SJSA1 (cell line): ENCODE measurements around the gene TFCP2. TPM values are rescaled to one million over a fixed set of nuclear protein-coding genes. Genes with fewer than 3 reads are reported as not detected.

Experiments
- DNase-seq, 2 experiments: peaks; one replicate each; pipeline ENCODE4 v3.0.0-alpha.2; 2015 to 2020; ENCODE audit warnings: low spot score in 2 of 2, low read depth in 1 of 2
- H3K27ac ChIP-seq: fragments of 250-450 bp; sonication (Bioruptor Pico); 2 replicates; pipeline ENCODE4 v1.5.1; 2020; ENCODE audit warnings: mild to moderate bottlenecking, moderate library complexity
- H3K27me3 ChIP-seq: fragments of 250-450 bp; sonication (Bioruptor Pico); replicated peaks from 2 replicates; pipeline ENCODE4 v1.5.1; 2020; ENCODE audit warnings: mild to moderate bottlenecking, moderate library complexity
- H3K36me3 ChIP-seq: fragments of 250-450 bp; sonication (Bioruptor Pico); 2 replicates; pipeline ENCODE4 v1.5.1; 2020; ENCODE audit warnings: mild to moderate bottlenecking
- H3K4me1 ChIP-seq: fragments of 250-450 bp; sonication (Bioruptor Pico); replicated peaks from 2 replicates; pipeline ENCODE4 v1.6.1; 2021; ENCODE audit warnings: mild to moderate bottlenecking
- H3K4me3 ChIP-seq: fragments of 250-450 bp; sonication (Bioruptor Pico); 2 replicates; pipeline ENCODE4 v1.5.1; 2020; ENCODE audit warnings: mild to moderate bottlenecking
- H3K9me3 ChIP-seq: fragments of 250-450 bp; sonication (Bioruptor Pico); replicated peaks from 2 replicates; pipeline ENCODE4 v1.5.1; 2020; ENCODE audit warnings: mild to moderate bottlenecking
- total RNA-seq: library from RNA; depleted of rRNA; stranded (reverse); fragments of >200 nt; shearing (Covaris generic); gene quantifications from 2 replicates; pipeline ENCODE4 v1.2.3, GENCODE V29; 2014

Gene TFCP2
- total RNA-seq, 1 experiment from 2014 or later: 8.8 TPM

- no peak for DNase-seq
- no peak overlapping the region for H3K4me3 ChIP-seq
- no peaks in the 10 kb centered on the region for H3K27me3 ChIP-seq
- H3K36me3 ChIP-seq: no peaks in the 10 kb centered on the region
- H3K27ac ChIP-seq: no peak overlapping the region
- H3K4me1 ChIP-seq: no peaks in the 10 kb centered on the region
- no peaks in the 10 kb centered on the region for H3K9me3 ChIP-seq
These were observed 15.6 kb upstream of the TFCP2 start for GRCh38 chr12:51188359-51189051.

- Histone ChIP-seq H3K36me3 (no peaks in the 10 kb centered on the region), H3K4me1 (no peaks in the 10 kb centered on the region), H3K27me3 (no peaks in the 10 kb centered on the region), H3K27ac (no peak overlapping the region), H3K9me3 (no peaks in the 10 kb centered on the region), H3K4me3 (no peak overlapping the region)
- DNase-seq: no peak
These were observed 14.5 kb upstream of the TFCP2 start for GRCh38 chr12:51187370-51187987.

GRCh38 chr12:51186465-51187085 is 13.6 kb upstream of the TFCP2 start:
- H3K27me3 ChIP-seq: no peaks in the 10 kb centered on the region
- H3K9me3 ChIP-seq: no peaks in the 10 kb centered on the region
- no peaks in the 10 kb centered on the region for H3K36me3 ChIP-seq
- H3K27ac ChIP-seq: no peak overlapping the region
- no peaks in the 10 kb centered on the region for H3K4me1 ChIP-seq
- no peak overlapping the region for H3K4me3 ChIP-seq
- no peak for DNase-seq

- Histone ChIP-seq H3K4me3 (no peak overlapping the region), H3K4me1 (no peaks in the 10 kb centered on the region), H3K27me3 (no peaks in the 10 kb centered on the region), H3K27ac (no peak overlapping the region), H3K36me3 (no peaks in the 10 kb centered on the region), H3K9me3 (no peaks in the 10 kb centered on the region)
- no peak for DNase-seq
These were observed 12.3 kb upstream of the TFCP2 start for GRCh38 chr12:51185171-51185717.

- H3K9me3 ChIP-seq: no peaks in the 10 kb centered on the region
- peak in 1 of 2 experiments; percentile 7 for DNase-seq
- H3K27ac ChIP-seq: no peak overlapping the region
- no peaks in the 10 kb centered on the region for H3K36me3 ChIP-seq
- no peaks in the 10 kb centered on the region for H3K4me1 ChIP-seq
- no peaks in the 10 kb centered on the region for H3K27me3 ChIP-seq
- H3K4me3 ChIP-seq: no peak overlapping the region
These were observed 10.9 kb upstream of the TFCP2 start for GRCh38 chr12:51183816-51184215.

GRCh38 chr12:51183349-51183748 is 10.4 kb upstream of the TFCP2 start:
- no peak for DNase-seq
- H3K4me3 ChIP-seq: no peak overlapping the region
- H3K9me3 ChIP-seq: no peaks in the 10 kb centered on the region
- H3K4me1 ChIP-seq: no peaks in the 10 kb centered on the region
- H3K36me3 ChIP-seq: no peaks in the 10 kb centered on the region
- no peak overlapping the region for H3K27ac ChIP-seq
- no peaks in the 10 kb centered on the region for H3K27me3 ChIP-seq

- H3K9me3 ChIP-seq: no peaks in the 10 kb centered on the region
- no peaks in the 10 kb centered on the region for H3K36me3 ChIP-seq
- no peak for DNase-seq
- no peak overlapping the region for H3K4me3 ChIP-seq
- H3K27ac ChIP-seq: no peak overlapping the region
- H3K27me3 ChIP-seq: no peaks in the 10 kb centered on the region
- no peaks in the 10 kb centered on the region for H3K4me1 ChIP-seq
These were observed 8.6 kb upstream of the TFCP2 start for GRCh38 chr12:51181558-51181957.

- no peaks in the 10 kb centered on the region for H3K27me3 ChIP-seq
- H3K27ac ChIP-seq: no peak overlapping the region
- no peaks in the 10 kb centered on the region for H3K36me3 ChIP-seq
- no peak for DNase-seq
- no peak overlapping the region for H3K4me3 ChIP-seq
- H3K4me1 ChIP-seq: no peaks in the 10 kb centered on the region
- H3K9me3 ChIP-seq: no peaks in the 10 kb centered on the region
These were observed 5.0 kb upstream of the TFCP2 start for GRCh38 chr12:51177897-51178296.

- peaks cover 6% of the 10 kb centered on the region; the same call in 1 of the 2 replicates for H3K4me1 ChIP-seq
- no peak overlapping the region for H3K4me3 ChIP-seq
- H3K36me3 ChIP-seq: no peaks in the 10 kb centered on the region; the same call in 1 of the 2 replicates
- DNase-seq: no peak
- H3K27me3 ChIP-seq: no peaks in the 10 kb centered on the region
- H3K9me3 ChIP-seq: no peaks in the 10 kb centered on the region
- no peak overlapping the region for H3K27ac ChIP-seq
These were observed 1.6 kb upstream of the TFCP2 start for GRCh38 chr12:51174501-51174900.

- H3K27me3 ChIP-seq: no peaks in the 10 kb centered on the region
- H3K27ac ChIP-seq: peak overlapping the region; percentile 100
- no peak for DNase-seq
- H3K9me3 ChIP-seq: no peaks in the 10 kb centered on the region
- peak overlapping the region; percentile 61 for H3K4me3 ChIP-seq
- H3K4me1 ChIP-seq: peaks cover 6% of the 10 kb centered on the region; the same call in 1 of the 2 replicates
- H3K36me3 ChIP-seq: no peaks in the 10 kb centered on the region; the same call in 1 of the 2 replicates
These were observed 936 bp downstream of the TFCP2 start for GRCh38 chr12:51171884-51172514.

GRCh38 chr12:51163795-51164194 is 9.1 kb downstream of the TFCP2 start:
- H3K36me3 ChIP-seq: no peaks in the 10 kb centered on the region
- H3K4me1 ChIP-seq: no peaks in the 10 kb centered on the region
- H3K27ac ChIP-seq: no peak overlapping the region
- no peaks in the 10 kb centered on the region for H3K9me3 ChIP-seq
- H3K4me3 ChIP-seq: no peak overlapping the region
- H3K27me3 ChIP-seq: no peaks in the 10 kb centered on the region
- DNase-seq: no peak

GRCh38 chr12:51162217-51162616 is 10.7 kb downstream of the TFCP2 start:
- Histone ChIP-seq H3K4me1 (no peaks in the 10 kb centered on the region), H3K27me3 (no peaks in the 10 kb centered on the region), H3K36me3 (no peaks in the 10 kb centered on the region), H3K9me3 (no peaks in the 10 kb centered on the region), H3K4me3 (no peak overlapping the region), H3K27ac (no peak overlapping the region)
- no peak for DNase-seq

- DNase-seq: peak in 1 of 2 experiments; percentile 52
These were observed 12.0 kb downstream of the TFCP2 start for GRCh38 chr12:51160814-51161459.

More at GRCh38 chr12:51160814-51161459, 12.0 kb downstream of the TFCP2 start:
- H3K4me3 ChIP-seq: no peak overlapping the region
- no peaks in the 10 kb centered on the region for H3K4me1 ChIP-seq
- no peaks in the 10 kb centered on the region for H3K9me3 ChIP-seq
- H3K27me3 ChIP-seq: no peaks in the 10 kb centered on the region
- no peaks in the 10 kb centered on the region for H3K36me3 ChIP-seq
- H3K27ac ChIP-seq: no peak overlapping the region
